ENCODE data around the gene RIC3. TPM values are rescaled to one million over a fixed set of nuclear protein-coding genes. Genes with fewer than 3 reads are reported as not detected.

RIC3 gene
- total RNA-seq, 1 experiment from 2014 or later, result not detected

- ATAC-seq, result no peak
- no peak for TF ChIP-seq CTCF (conservative IDR thresholded peaks at IDR 0.05; ENCODE audit: low read depth, low read length)
- TF ChIP-seq EZH2 (IDR thresholded peaks at IDR 0.05; ENCODE audit: low read length, unreplicated experiment), result no peak
- TF ChIP-seq EZH2phosphoT487 (IDR thresholded peaks at IDR 0.05; ENCODE audit: borderline replicate concordance, low read length), result no peak
- no peak for DNase-seq
- no peak overlapping the region for H3K27ac ChIP-seq (ENCODE audit: low read length)
- H2AFZ ChIP-seq (ENCODE audit: low read length), result no peak overlapping the region
- H3K4me1 ChIP-seq (ENCODE audit: insufficient read depth, low read length), result no peaks in the 10 kb centered on the region
- no TSS peak for BruUV-seq (replicated peaks)
- H3F3A ChIP-seq (ENCODE audit: low read length, unreplicated experiment), result no peaks in the 10 kb centered on the region
- H3K36me3 ChIP-seq (ENCODE audit: low read depth, low read length), result no peaks in the 10 kb centered on the region
- no peaks in the 10 kb centered on the region for H3K9me3 ChIP-seq (ENCODE audit: low read length)
- CTCF ChIA-PET, result no interaction called here
- intact Hi-C loops (cut with micrococcal nuclease), result no loop called here
- H4K20me1 ChIP-seq (ENCODE audit: low read length), result no peaks in the 10 kb centered on the region
- POLR2A ChIA-PET (ENCODE audit: unreplicated experiment), result no interaction called here
- no peak overlapping the region for H3K9ac ChIP-seq (ENCODE audit: low read length)
- no peaks in the 10 kb centered on the region for H3K9me2 ChIP-seq (replicated peaks; ENCODE audit: low read length)
- H3K27me3 ChIP-seq (ENCODE audit: low read length), result no peaks in the 10 kb centered on the region
- no peaks in the 10 kb centered on the region for H3K79me2 ChIP-seq (ENCODE audit: low read length)
- H3K4me2 ChIP-seq (ENCODE audit: low read length), result no peak overlapping the region
- no peak overlapping the region for H3K4me3 ChIP-seq (ENCODE audit: low read length)
These were observed 65.9 kb downstream of the RIC3 start for GRCh38 chr11:8102965-8103364.

- Histone ChIP-seq H3K4me3 (ENCODE audit: low read length) (no peak overlapping the region), H3K36me3 (ENCODE audit: low read depth, low read length) (no peaks in the 10 kb centered on the region), H3F3A (ENCODE audit: low read length, unreplicated experiment) (no peaks in the 10 kb centered on the region), H3K27me3 (ENCODE audit: low read length) (no peaks in the 10 kb centered on the region), H3K79me2 (ENCODE audit: low read length) (no peaks in the 10 kb centered on the region), H3K9me2 (replicated peaks; ENCODE audit: low read length) (no peaks in the 10 kb centered on the region), H4K20me1 (ENCODE audit: low read length) (no peaks in the 10 kb centered on the region), H3K4me2 (ENCODE audit: low read length) (no peak overlapping the region), H3K9me3 (ENCODE audit: low read length) (no peaks in the 10 kb centered on the region), H3K4me1 (ENCODE audit: insufficient read depth, low read length) (no peaks in the 10 kb centered on the region), H3K9ac (ENCODE audit: low read length) (no peak overlapping the region), H2AFZ (ENCODE audit: low read length) (no peak overlapping the region), H3K27ac (ENCODE audit: low read length) (no peak overlapping the region)
- ATAC-seq (no peak), DNase-seq (no peak)
- intact Hi-C loops (cut with micrococcal nuclease), result no loop called here
- BruUV-seq (replicated peaks), result no TSS peak
- ChIA-PET POLR2A (ENCODE audit: unreplicated experiment) (no interaction called here), CTCF (no interaction called here)
- no peak for TF ChIP-seq CTCF (conservative IDR thresholded peaks at IDR 0.05; ENCODE audit: low read depth, low read length)
- no peak for TF ChIP-seq EZH2phosphoT487 (IDR thresholded peaks at IDR 0.05; ENCODE audit: borderline replicate concordance, low read length)
- TF ChIP-seq EZH2 (IDR thresholded peaks at IDR 0.05; ENCODE audit: low read length, unreplicated experiment), result no peak
These were observed 66.4 kb downstream of the RIC3 start for GRCh38 chr11:8102296-8102915.

- TF ChIP-seq EZH2phosphoT487 (IDR thresholded peaks at IDR 0.05; ENCODE audit: borderline replicate concordance, low read length) (no peak), EZH2 (IDR thresholded peaks at IDR 0.05; ENCODE audit: low read length, unreplicated experiment) (no peak), CTCF (conservative IDR thresholded peaks at IDR 0.05; ENCODE audit: low read depth, low read length) (no peak)
- no peaks in the 10 kb centered on the region for H3K36me3 ChIP-seq (ENCODE audit: low read depth, low read length)
- no peaks in the 10 kb centered on the region for H3F3A ChIP-seq (ENCODE audit: low read length, unreplicated experiment)
- no peaks in the 10 kb centered on the region for H3K79me2 ChIP-seq (ENCODE audit: low read length)
- no peak for DNase-seq
- H3K9ac ChIP-seq (ENCODE audit: low read length), result no peak overlapping the region
- H3K4me3 ChIP-seq (ENCODE audit: low read length), result no peak overlapping the region
- CTCF ChIA-PET, result no interaction called here
- H3K27me3 ChIP-seq (ENCODE audit: low read length), result no peaks in the 10 kb centered on the region
- no peaks in the 10 kb centered on the region for H3K9me3 ChIP-seq (ENCODE audit: low read length)
- BruUV-seq (replicated peaks), result no TSS peak
- ATAC-seq, result no peak
- H2AFZ ChIP-seq (ENCODE audit: low read length), result no peak overlapping the region
- no peaks in the 10 kb centered on the region for H4K20me1 ChIP-seq (ENCODE audit: low read length)
- H3K4me2 ChIP-seq (ENCODE audit: low read length), result no peak overlapping the region
- no peaks in the 10 kb centered on the region for H3K9me2 ChIP-seq (replicated peaks; ENCODE audit: low read length)
- no peaks in the 10 kb centered on the region for H3K4me1 ChIP-seq (ENCODE audit: insufficient read depth, low read length)
- intact Hi-C loops (cut with micrococcal nuclease), result no loop called here
- H3K27ac ChIP-seq (ENCODE audit: low read length), result no peak overlapping the region
- POLR2A ChIA-PET (ENCODE audit: unreplicated experiment), result no interaction called here
These were observed 67.4 kb downstream of the RIC3 start for GRCh38 chr11:8101421-8101820.
